HG02884 (cell line): Measurements from ENCODE around the gene EHD1.

ENCODE experiments used
- ATAC-seq: cut with Tn5 transposase; IDR thresholded peaks from one replicate; pipeline ENCODE4 v1.9.1; 2021; ENCODE audit warnings: mild to moderate bottlenecking, moderate library complexity; ENCODE audit not compliant: unreplicated experiment

Gene EHD1

DNA sequence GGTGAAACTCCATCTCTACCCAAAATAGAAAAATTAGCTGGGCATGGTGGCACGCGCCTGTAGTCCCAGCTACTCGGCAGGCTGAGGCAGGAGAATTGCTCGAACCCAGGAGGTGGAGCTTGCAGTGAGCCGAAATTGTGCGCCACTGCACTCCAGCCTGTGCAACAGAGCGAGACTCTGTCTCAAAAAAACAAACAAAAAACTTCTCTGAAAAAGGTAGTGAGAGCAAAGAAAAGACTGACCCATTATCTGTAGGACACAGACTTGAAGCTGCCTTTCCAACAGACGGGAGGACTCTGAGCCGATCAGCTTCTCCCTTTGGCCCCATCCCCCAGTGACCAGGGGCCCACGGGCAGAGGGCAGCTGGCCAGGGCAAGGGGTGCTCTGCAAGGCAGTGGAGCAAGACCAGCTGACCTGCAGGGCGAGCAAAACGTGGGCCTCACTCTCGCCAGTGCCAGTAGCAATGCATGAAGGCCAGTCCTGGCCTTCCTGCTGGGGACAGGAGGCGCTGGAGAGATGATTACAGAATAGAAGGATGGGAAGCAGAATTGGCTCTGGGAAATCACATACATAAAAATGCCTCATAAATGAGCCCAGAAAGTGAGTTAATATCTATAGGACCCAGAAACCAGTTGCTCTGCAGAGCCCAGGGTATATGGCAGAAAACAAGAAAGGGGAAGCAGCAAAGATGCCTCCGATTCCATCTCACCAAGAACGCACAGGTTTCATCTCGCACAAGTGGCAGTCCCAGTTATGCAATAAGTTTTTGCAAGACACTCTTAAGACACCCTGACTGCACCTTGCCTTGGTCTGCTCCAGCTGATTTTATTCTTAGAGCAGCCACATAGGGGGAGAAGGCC is 2.8 kb downstream of the EHD1 start:
- ATAC-seq, result no peak

DNA sequence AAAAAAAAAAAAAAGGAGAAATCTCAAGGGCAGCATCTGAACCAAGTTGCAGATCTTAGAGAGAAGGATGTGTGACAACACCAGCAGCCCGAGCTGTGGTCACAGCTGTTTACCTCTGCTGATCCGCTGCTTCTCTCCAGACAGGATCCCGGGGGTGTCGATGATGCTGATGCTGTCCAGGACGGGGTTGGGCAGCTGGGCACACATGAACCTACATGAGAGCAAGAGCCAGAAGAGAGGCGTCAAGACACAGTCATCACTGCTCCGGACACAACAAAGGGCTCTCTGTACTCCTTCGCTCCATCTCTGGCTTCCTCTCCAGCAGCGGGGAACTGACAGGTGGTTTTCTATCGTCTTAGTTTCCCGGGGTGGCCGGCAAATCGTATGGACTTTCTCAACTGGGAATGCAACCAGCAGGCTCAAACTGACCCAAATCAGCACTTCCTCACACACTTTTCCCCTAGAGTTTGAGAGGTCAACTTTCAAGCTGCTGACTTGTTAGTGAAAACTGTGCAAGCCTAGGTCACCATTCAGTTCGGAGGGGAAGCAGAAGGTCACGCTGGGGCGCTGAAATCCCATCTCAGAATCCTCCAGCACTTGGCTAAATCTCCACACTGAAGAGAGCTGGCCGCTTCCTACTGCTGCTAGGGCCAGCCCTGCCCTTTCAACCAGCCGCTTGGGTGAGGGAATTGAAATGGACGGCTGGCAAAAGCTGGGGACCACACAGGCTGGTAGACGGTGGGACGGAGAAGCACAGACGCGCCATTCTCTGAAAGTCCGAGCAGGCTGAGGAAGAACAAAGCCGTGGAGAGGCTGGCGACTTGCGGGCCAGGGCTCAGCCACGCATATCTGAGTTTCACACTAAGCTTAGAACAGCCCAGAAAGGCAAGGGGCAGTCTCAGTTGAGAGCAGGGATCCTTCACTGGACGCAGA is 3.8 kb downstream of the EHD1 start:
- ATAC-seq, result no peak

DNA sequence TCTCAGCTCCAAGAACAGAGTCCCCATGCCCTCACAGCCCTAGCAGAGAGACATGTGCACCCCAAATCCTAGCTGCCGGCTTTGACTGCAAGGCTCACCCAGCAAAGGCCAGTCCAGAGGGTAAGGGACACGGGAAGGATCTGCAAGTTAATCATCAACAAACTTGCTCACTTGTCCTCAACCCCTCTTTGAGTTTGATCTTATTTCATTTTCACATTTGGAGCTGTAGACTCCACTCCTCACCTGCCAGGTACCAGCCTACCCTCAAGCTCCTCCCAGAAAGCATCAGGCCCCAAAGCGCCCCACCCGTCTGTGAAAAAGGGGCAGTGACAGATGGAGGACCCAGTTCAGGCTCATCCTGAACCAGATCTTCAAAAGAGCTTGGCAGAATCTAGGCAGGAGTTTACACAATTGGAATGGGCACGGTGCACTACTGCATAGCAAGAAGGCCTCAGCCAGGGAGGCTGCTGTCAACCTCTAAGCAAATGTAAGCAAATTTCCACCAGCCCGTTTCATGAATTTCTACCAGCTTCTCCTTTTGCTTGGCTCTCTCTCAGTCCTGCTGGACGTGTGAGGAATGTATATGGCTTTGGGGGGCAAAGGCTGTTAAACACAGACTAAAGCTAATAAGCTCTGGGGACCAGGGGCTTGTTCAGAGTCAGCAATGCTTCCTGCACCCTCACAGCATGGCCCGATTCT is 5.5 kb downstream of the EHD1 start:
- no peak for ATAC-seq

DNA sequence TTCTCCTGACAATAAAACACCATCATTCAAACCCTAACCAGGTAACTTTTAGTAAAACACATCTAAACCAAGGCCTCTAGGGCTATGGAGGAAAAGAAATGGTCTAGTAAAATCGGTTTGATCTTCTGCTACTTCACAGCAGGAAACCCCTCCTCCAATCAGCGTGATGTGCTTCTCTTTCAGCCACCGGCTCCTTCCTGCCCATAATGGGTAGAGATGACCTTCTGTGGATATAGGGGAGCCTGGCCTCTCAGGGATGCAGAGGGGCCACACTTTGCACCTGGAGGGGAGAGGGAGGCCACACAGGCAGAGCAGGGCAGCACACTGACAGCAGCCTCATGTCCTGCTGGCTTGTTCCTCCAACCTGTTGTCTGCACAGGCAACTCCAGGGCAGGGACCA is 6.9 kb downstream of the EHD1 start:
- no peak for ATAC-seq

DNA sequence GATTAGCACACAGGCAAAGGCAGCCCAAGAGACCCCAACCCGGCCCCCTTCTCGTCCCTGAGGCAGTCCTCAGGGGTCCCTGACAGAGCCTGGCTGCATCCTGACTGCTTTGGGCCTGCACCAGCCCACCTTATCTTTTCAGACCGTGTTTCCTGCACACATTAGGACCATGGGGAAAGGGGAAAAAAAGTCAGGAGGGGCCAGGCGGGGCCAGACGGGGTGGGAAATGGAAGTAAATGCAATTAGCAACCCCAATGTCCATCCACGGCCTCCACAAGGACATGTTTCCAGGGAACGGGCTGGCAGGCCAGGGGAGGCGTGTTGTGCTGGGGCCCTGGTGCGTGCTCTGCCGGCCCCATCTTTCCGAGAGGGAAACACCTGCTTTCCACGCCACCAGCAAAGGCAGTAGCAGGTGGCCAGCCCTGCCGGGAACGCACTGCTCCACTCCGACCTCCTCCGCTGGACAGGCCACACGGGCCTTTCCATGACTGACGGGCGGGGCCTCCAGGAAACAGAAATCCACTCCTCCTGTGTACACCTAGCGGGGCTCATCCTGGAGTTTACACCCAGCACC is 7.4 kb downstream of the EHD1 start:
- no peak for ATAC-seq

DNA sequence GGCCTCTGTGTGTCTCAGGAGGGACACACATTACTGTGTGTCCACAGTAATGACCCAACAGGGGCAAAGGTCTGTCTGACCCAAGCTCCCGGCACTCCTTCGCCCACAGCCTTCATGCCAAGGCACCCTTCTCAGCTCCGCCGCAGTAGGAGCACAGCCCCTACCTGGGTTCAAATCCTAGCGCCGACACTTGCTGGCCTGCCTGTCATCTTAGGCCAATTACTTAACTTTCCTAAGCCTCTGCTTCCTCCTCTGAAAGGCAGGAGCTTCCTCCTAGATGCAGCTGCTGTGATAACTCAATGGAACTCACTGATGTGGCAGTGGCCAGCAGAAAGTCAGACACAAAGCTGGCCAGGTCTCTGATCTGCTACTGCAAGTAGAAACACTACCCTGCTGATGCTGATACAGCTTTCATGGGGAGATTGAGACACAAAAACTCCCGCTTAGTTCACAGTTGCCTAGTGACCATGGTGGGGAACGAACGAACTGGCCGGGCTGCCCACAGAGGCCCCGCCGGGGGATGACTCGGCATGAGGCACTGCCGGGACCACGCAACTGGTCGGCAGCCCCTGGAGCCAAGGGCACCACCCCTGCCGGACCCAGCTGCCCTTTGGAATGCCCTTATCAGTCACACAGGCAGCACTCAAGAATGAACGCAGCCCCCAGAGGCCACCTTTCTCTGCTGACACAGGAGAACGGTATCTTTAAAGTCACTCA is 8.1 kb downstream of the EHD1 start:
- ATAC-seq, result no peak

DNA sequence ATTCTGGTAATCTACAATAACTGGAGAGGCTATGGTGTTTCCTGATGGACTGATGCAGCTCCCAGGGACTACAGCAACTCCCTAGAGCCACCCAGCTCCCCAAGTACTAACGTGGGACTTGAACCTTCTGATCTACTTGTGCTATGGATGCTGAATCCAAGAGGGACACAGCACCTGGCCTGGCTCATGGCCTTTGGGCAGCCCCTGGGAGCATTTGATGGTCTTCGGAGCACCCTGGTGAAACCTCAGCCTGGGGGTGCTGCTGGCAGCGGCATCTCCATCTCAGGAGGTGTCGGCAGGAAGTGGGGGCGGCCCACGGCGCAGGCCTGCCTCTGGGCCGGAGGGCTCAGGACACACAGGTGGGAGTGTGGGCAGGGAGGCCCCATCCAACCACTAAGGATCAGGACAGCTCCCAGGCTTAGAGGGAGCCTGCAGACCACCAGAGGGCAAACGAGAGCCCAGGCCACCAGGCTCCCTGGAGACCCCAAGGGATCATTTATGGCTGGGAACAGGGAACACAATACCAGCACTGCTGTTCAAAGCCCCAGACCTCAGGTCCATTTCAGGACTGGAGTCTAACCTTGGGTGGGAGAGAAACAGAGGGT is 8.7 kb downstream of the EHD1 start:
- ATAC-seq, result no peak

DNA sequence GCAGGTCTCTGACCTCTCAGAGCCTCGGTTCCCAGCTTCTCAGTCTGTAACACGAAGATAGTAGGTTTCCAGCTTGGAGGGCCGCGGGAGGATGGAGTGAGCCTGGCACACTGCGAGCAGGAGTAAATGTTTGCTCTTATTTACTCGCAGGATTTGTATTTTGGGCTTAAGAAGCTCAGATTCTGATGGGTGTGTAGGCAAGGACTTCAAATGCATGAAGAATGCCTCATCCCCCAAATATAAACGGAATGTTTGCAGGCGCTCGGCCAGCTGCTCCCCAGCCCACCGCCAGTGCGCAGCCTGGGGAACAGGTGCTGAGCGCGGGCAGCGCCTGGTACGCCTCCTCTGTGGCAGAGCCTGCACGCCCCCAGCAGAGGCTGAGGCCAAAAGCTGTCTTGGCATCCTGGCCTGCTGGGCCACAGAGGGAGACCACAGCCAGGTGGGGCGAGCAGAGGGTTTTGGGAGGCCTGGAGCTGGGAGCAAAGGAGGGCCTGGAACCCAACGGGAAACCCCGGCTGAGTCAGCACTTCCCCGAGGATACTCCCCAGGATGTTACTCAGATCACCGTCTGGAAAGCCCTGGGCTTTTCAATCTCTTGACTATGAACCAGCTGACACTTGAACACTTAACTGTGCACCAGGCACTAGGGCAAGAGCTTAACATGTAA is 9.4 kb downstream of the EHD1 start:
- ATAC-seq, result no peak

DNA sequence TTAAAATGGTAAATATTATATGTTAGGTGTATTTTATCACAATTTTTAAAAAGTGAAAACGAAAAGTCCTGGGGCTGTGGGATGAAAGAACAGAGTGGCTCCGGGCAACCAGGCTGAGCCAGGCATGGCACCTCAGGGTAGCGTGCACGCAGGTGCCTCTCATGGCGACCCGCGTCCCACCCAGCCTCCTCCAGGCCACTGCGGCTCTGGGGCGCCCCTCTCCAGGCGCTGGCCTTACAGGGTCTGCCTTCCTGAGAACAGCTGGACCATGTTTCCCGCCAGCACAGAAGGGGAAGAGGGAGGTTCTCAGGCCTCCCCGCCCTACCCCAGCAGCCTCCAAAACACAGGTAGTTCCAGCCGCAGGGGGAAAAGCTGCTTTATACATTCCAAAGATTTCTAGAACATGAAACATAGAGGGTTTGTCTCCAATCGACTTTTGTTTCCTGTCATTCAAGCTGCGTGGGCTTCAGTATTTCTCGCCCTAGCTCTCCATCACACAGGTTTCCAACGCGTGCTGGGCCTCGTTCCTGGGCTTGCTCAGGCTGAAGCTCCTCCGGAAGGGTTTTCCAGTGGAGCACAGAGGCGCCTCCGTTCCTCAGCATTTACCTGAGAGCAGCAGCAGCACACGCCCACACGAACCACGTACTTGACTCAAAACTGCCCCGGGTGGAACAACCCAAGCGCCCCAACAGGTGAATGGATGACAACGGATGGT is 10.5 kb downstream of the EHD1 start:
- ATAC-seq, result no peak

DNA sequence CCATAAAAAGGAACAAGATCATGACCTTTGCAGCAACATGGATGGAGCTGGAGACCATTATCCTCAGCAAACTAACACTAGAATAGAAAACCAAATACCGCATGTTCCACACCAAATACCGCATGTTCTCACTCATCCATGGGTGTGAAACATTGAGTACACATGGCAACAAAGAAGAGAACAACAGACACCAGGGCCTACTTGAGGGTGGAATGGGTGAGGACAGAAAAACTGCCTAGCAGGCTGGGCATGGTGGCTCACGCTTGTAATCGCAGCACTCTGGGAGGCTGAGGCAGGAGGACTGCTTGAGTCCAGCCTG is 12.3 kb downstream of the EHD1 start:
- ATAC-seq, result no peak

DNA sequence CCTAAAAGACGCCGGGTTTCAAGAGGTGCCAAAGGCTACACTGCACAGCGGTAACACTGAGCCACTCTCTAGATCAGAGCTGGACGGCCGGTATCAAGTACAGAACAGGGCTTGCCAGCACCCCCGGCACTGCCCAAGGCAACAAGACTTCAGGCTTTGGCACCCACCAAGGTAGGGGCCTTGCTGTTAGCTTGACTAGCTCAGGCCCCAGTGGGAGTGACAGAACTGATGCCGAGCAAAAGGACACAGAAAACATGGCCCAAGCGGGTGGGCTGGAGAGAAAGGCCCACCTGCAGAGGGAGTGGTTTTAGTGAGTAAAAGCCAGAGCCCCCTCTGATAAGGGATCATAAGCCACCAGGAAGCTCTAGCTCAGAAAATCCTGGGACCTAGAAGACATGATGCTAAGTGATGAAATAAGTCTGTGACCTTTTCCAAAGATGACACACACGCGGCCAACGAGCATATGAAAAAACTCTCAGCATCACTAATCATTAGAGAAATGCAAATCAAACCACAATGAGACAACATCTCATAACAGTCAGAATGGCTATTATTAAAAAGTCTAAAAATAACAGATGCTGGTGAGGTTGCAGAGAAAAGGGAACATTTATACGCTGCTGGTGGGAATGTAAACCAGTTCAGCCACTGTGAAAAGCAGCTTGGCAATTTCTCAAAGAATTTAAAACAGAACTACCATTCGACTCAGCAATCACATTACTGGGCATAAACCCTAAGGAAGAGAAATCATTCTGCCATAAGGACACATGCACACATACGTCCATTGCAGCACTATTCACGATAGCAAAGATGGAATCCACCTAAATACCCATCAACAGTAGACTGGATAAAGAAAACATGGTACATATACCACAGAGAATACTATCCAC is 12.9 kb downstream of the EHD1 start:
- ATAC-seq, result no peak

DNA sequence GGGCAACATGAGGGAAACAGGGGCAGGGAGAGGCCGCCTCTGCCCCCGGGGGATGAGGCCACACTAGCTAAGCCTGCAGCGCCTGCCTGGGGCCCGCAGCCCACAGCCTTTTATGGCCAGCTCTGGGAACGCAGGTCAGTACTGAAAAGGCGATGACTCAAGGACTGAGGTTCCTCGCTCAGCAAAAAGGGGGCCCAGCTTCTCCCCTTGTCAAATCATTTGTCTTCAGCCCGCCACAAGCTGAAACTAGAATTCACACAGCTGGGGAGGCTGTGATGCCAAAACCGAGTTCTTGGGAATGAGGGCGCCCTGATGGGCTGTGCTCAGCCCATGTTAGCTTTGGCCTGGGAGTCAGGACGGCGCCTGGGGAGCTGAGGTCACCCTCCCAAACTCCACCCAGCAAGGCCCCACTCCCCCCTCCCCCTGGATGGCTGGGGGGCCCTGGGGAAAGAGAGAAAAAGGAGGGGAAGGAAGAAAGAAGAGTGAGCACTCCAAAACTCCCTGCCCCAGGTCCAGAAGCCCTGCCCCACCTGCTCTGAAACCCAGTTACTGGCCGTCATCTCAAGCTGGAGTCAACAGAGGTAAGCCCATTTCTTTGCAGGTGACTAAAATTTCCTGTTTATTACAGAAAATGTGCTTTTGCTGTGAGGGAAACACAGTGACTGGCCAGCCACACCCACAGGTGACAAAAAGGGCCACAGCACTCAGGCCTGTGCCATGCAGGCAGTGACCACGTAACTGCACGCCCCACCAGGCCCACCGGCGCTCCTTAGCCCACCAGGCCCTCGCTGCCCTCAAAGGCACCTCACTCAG is 13.7 kb downstream of the EHD1 start:
- ATAC-seq, result no peak

DNA sequence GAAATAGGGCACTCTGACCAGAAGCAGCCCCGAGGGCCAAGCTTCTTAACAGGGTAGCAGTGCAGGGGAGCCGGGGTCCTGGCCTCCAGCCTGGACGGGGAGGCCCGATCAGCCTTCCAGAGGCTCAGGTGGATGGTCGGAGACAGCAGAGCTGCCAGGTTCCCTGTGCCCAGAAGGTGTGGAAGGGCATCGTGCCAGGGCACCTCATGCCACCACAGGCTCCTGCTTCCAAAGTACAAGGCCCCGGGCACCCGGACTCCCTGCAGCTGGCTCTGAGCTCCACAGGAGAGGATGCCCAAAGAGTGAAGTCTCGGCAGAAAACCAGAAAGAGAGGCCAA is 14.3 kb downstream of the EHD1 start:
- no peak for ATAC-seq

DNA sequence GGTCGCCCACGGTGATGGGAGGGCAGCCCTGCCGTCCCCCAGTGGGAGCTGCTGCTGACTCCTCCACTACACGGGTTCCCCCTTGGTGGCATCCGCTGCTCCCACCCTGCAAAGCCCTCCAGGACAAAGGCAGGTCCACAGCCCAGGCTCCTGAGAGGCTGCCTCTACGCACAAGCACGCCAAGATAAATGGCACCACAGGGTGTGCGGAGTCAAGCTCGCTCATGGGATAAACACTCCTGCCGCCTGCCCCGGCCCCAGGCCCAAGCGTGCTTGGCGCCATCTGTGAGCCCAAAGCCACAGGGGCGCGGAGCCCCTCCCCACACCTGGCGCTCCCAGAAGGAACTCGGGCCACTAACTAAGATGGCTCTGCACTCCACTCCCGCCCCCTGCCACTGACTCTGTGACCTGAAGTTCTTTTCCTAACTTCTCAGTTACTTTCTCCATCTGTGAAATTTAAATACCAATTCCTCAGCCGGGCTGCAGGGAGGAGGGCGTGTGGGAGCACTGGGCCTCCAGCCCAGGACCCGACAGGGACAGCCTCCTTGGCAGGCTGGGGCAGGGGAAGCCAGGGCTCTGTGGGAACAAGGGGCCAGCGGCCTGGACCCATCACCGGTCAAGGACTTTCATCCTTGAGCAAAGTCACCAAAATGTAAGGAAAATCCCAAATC is 14.9 kb downstream of the EHD1 start:
- ATAC-seq, result no peak

DNA sequence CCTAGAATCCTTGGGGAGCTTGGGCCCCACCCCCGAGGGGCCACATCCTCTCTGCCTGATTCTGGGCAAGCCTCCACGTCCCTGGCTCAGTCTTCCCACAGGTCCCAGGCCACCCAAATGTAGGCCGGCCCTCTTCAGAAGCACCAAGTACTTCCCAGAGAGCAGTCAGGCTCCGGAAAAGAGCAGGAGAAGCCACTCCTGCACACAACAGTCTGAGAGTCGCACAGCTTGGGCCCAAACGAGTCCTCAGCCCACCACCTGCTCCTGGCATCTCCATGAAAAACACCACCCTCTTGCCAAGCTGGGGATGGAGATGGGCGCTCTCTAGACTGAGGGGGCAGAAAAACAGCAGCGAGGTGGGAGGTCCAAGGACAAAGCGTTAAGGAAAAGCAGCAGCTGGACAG is 15.4 kb downstream of the EHD1 start:
- no peak for ATAC-seq

DNA sequence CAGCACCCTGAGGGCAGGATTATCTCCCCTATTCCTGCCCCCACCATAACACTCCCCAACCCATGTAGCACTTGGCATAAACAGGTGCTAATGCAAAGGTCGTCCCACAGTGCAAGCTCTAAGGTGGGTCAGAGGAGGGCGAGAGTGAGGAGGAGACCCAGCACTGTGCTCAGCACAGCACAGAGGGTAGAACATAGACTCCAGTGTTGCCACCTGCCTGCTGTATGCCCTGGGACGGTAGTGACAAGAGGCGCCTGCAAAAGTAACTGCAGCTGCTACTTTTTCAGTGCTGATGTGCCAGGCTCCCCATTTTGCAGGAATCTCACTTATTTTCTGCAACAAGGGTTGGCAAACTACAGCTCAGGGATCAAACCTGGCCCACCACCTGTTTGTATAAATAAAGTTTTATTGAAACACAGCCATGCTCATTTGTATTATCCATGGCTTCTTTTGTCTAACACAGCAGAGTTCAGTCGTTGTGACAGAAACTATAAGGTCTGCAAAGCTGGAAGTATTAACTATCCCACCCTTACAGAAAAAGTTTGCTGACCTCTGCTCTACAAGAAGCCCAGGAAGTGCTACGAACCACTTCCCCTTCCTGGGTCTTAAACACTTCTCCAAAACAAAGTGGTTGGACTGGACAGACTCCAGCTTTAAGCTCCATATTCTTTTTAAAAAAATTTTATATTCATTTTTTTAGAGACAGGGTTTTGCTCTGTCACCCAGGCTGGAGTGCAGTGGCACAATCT is 17.0 kb downstream of the EHD1 start:
- ATAC-seq, result no peak
